Neutrophil (primary cell): Measurements from ENCODE around the gene MPPE1.

Source experiments
- H3K27ac ChIP-seq: fragments of 200-600 bp; sonication (generic); 2 replicates; pipeline ENCODE4 v1.5.1; 2016; ENCODE audit warnings: mild to moderate bottlenecking, moderate library complexity
- H3K27me3 ChIP-seq: fragments of 200-600 bp; sonication (generic); 2 replicates; pipeline ENCODE4 v1.6.0; 2016; ENCODE audit warnings: mild to moderate bottlenecking
- H3K36me3 ChIP-seq: fragments of 200-600 bp; sonication (generic); 2 replicates; pipeline ENCODE4 v1.5.1; 2017
- H3K4me1 ChIP-seq, 2 experiments: fragments of 200-600 bp in 1 of 2; sonication (generic) in 1 of 2; 1 replicate in 1 of 2; 2 replicates in 1 of 2; pipeline versions ENCODE4 v1.5.1 to v1.6.1; 2013 to 2016; ENCODE audit warnings: low read depth in 1 of 2, low read length in 1 of 2, mild to moderate bottlenecking in 1 of 2, moderate library complexity in 1 of 2; ENCODE audit not compliant: control insufficient read depth in 1 of 2, insufficient read depth in 1 of 2
- H3K4me3 ChIP-seq, 2 experiments: fragments of 200-600 bp in 1 of 2; sonication (generic) in 1 of 2; 1 replicate in 1 of 2; 2 replicates in 1 of 2; pipeline ENCODE4 v1.5.1; 2013 to 2016; ENCODE audit warnings: low read depth in 1 of 2, low read length in 1 of 2, mild to moderate bottlenecking in 1 of 2, moderate library complexity in 1 of 2
- H3K9me3 ChIP-seq: fragments of 200-600 bp; sonication (generic); 2 replicates; pipeline ENCODE4 v1.5.1; 2016
- TF ChIP-seq, protein P1 (sequence below): fragments of 200-600 bp; sonication (generic); IDR thresholded peaks from 2 replicates; pipeline ENCODE4 v1.5.1; 2016; ENCODE audit warnings: antibody characterized with exemption

MPPE1 gene

DNA sequence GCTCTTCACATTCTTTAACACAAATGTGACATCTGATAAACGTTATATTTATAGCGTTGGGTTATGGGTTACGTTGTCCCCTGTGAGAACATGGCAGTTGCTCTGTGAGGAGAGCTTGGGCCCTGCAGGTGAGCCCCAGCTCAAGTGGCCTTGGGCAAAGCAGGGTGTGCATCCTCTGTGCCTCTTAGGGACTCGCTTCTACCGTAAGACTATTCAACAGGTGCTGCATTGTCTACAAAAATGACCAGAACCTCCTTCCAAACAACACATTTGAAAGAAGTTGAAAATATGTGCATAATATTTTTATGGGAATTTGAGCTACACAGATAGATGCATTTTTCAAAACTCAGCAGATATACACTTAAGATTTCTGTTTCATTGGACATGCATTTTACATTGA lies 73.3 kb downstream of the MPPE1 start:
- Histone ChIP-seq H3K36me3 (no peaks in the 10 kb centered on the region), H3K27me3 (peaks cover 7% of the 10 kb centered on the region), H3K4me3 (no peak overlapping the region), H3K9me3 (no peaks in the 10 kb centered on the region), H3K4me1 (no peaks in the 10 kb centered on the region), H3K27ac (no peak overlapping the region)
- TF ChIP-seq, protein P1, sequence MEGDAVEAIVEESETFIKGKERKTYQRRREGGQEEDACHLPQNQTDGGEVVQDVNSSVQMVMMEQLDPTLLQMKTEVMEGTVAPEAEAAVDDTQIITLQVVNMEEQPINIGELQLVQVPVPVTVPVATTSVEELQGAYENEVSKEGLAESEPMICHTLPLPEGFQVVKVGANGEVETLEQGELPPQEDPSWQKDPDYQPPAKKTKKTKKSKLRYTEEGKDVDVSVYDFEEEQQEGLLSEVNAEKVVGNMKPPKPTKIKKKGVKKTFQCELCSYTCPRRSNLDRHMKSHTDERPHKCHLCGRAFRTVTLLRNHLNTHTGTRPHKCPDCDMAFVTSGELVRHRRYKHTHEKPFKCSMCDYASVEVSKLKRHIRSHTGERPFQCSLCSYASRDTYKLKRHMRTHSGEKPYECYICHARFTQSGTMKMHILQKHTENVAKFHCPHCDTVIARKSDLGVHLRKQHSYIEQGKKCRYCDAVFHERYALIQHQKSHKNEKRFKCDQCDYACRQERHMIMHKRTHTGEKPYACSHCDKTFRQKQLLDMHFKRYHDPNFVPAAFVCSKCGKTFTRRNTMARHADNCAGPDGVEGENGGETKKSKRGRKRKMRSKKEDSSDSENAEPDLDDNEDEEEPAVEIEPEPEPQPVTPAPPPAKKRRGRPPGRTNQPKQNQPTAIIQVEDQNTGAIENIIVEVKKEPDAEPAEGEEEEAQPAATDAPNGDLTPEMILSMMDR, result no peak
